ENCODE results near the gene HOXC12. TPM values are rescaled to one million over a fixed set of nuclear protein-coding genes. Genes with fewer than 3 reads are reported as not detected.

The HOXC12 gene
- total and polyA plus RNA-seq, 7 experiments from 2014 or later = not detected

GRCh38 chr12:53928054-53928835, 26.5 kb upstream of the HOXC12 start:
- peak overlapping the region in 3 of 10 donors; percentile 6 to 18 (median 16) for H3K4me3 Mint-ChIP-seq
- ATAC-seq (no peak), DNase-seq (no peak)
- Histone ChIP-seq H3K27ac (ENCODE audit: low read depth, low read length) (no peak overlapping the region), H3K9me3 (ENCODE audit: control insufficient read depth in 2 of 3, low read length in 3 of 3) (no peaks in the 10 kb centered on the region), H3K27me3 (ENCODE audit: control insufficient read depth in 2 of 2, insufficient read depth in 2 of 2, low read length in 2 of 2) (peaks cover 19 to 31% of the 10 kb centered on the region in 2 donors), H3K4me3 (ENCODE audit: low read length) (no peak overlapping the region), H3K36me3 (ENCODE audit: control insufficient read depth in 2 of 3, insufficient read depth in 3 of 3, low read length in 3 of 3) (no peaks in the 10 kb centered on the region), H3K4me1 (ENCODE audit: control insufficient read depth in 2 of 2, insufficient read depth in 2 of 2, low read length in 2 of 2) (no peaks in the 10 kb centered on the region)
- POLR2A ChIA-PET = no interaction called here
- peaks cover 0 to 7% (median 0%) of the 10 kb centered on the region in 5 donors for H3K36me3 Mint-ChIP-seq
- CTCF ChIA-PET = no interaction called here
- H3K4me1 Mint-ChIP-seq = peaks cover 0 to 7% (median 3%) of the 10 kb centered on the region in 7 donors
- H3K27me3 Mint-ChIP-seq = peaks cover 91 to 99% (median 93%) of the 10 kb centered on the region in 5 donors
- intact Hi-C loops (cut with micrococcal nuclease) = loop anchor here in 1 of 2 donors (5.0 kb wide), 1 partner anchor 34 kb away; no protein-coding TSS in a partner anchor
- peak overlapping the region in 1 of 9 donors; percentile 46 for H3K27ac Mint-ChIP-seq
- peaks cover 0 to 30% (median 5%) of the 10 kb centered on the region in 11 donors for H3K9me3 Mint-ChIP-seq

- ChIA-PET POLR2A (interaction anchor here (0.7 kb wide), 1 partner anchor 1336 kb away, joined by 3 read pairs; no protein-coding TSS in a partner anchor), CTCF (no interaction called here)
- H3K27ac ChIP-seq (ENCODE audit: low read depth, low read length) = no peak overlapping the region
- Mint-ChIP-seq H3K27me3 (peaks cover 91 to 100% (median 93%) of the 10 kb centered on the region in 5 donors), H3K9me3 (peaks cover 0 to 30% (median 5%) of the 10 kb centered on the region in 11 donors), H3K27ac (no peak overlapping the region), H3K4me1 (peaks cover 0 to 7% (median 3%) of the 10 kb centered on the region in 7 donors), H3K36me3 (peaks cover 0 to 3% (median 0%) of the 10 kb centered on the region in 5 donors), H3K4me3 (no peak overlapping the region)
- no peaks in the 10 kb centered on the region for H3K4me1 ChIP-seq (ENCODE audit: control insufficient read depth in 2 of 2, insufficient read depth in 2 of 2, low read length in 2 of 2)
- H3K27me3 ChIP-seq (ENCODE audit: control insufficient read depth in 2 of 2, insufficient read depth in 2 of 2, low read length in 2 of 2) = peaks cover 18 to 31% of the 10 kb centered on the region in 2 donors
- no peaks in the 10 kb centered on the region for H3K9me3 ChIP-seq (ENCODE audit: control insufficient read depth in 2 of 3, low read length in 3 of 3)
- intact Hi-C loops (cut with micrococcal nuclease) = loop anchor here in 1 of 2 donors (5.0 kb wide), 1 partner anchor 33 kb away; no protein-coding TSS in a partner anchor
- H3K4me3 ChIP-seq (ENCODE audit: low read length) = no peak overlapping the region
- no peak for ATAC-seq
- no peaks in the 10 kb centered on the region for H3K36me3 ChIP-seq (ENCODE audit: control insufficient read depth in 2 of 3, insufficient read depth in 3 of 3, low read length in 3 of 3)
- no peak for DNase-seq
These were observed 25.2 kb upstream of the HOXC12 start for GRCh38 chr12:53929527-53929926.

- CTCF ChIA-PET = no interaction called here
These were observed 24.0 kb upstream of the HOXC12 start for GRCh38 chr12:53930591-53931255.

GRCh38 chr12:53931844-53932581, 22.7 kb upstream of the HOXC12 start:
- intact Hi-C loops (cut with micrococcal nuclease) = no loop called here
- Histone ChIP-seq H3K4me1 (ENCODE audit: control insufficient read depth in 2 of 2, insufficient read depth in 2 of 2, low read length in 2 of 2) (peaks cover 0 to 3% of the 10 kb centered on the region in 2 donors), H3K27ac (ENCODE audit: low read depth, low read length) (no peak overlapping the region), H3K36me3 (ENCODE audit: control insufficient read depth in 2 of 3, insufficient read depth in 3 of 3, low read length in 3 of 3) (no peaks in the 10 kb centered on the region), H3K27me3 (ENCODE audit: control insufficient read depth in 2 of 2, insufficient read depth in 2 of 2, low read length in 2 of 2) (peaks cover 12 to 28% of the 10 kb centered on the region in 2 donors), H3K4me3 (ENCODE audit: low read length) (no peak overlapping the region), H3K9me3 (ENCODE audit: control insufficient read depth in 2 of 3, low read length in 3 of 3) (no peaks in the 10 kb centered on the region)
- ATAC-seq (no peak), DNase-seq (no peak)
- no peak overlapping the region for H3K4me3 Mint-ChIP-seq
- H3K27me3 Mint-ChIP-seq = peaks cover 92 to 100% (median 95%) of the 10 kb centered on the region in 5 donors
- ChIA-PET POLR2A (no interaction called here), CTCF (no interaction called here)
- H3K4me1 Mint-ChIP-seq = peaks cover 4 to 26% (median 18%) of the 10 kb centered on the region in 7 donors
- peaks cover 0 to 26% (median 5%) of the 10 kb centered on the region in 11 donors for H3K9me3 Mint-ChIP-seq
- H3K36me3 Mint-ChIP-seq = peaks cover 0 to 3% (median 0%) of the 10 kb centered on the region in 5 donors
- H3K27ac Mint-ChIP-seq = no peak overlapping the region

More at GRCh38 chr12:53930591-53931255, 24.0 kb upstream of the HOXC12 start:
- intact Hi-C loops (cut with micrococcal nuclease) = no loop called here
- H3K4me1 Mint-ChIP-seq = peaks cover 4 to 16% (median 8%) of the 10 kb centered on the region in 7 donors
- H3K4me1 ChIP-seq (ENCODE audit: control insufficient read depth in 2 of 2, insufficient read depth in 2 of 2, low read length in 2 of 2) = peaks cover 0 to 3% of the 10 kb centered on the region in 2 donors
- peaks cover 93 to 100% (median 96%) of the 10 kb centered on the region in 5 donors for H3K27me3 Mint-ChIP-seq
- H3K9me3 ChIP-seq (ENCODE audit: control insufficient read depth in 2 of 3, low read length in 3 of 3) = no peaks in the 10 kb centered on the region
- peaks cover 13 to 28% of the 10 kb centered on the region in 2 donors for H3K27me3 ChIP-seq (ENCODE audit: control insufficient read depth in 2 of 2, insufficient read depth in 2 of 2, low read length in 2 of 2)
- POLR2A ChIA-PET = no interaction called here
- DNase-seq (no peak), ATAC-seq (no peak)
- H3K36me3 ChIP-seq (ENCODE audit: control insufficient read depth in 2 of 3, insufficient read depth in 3 of 3, low read length in 3 of 3) = no peaks in the 10 kb centered on the region
- peaks cover 0 to 3% (median 0%) of the 10 kb centered on the region in 5 donors for H3K36me3 Mint-ChIP-seq
- peaks cover 0 to 27% (median 5%) of the 10 kb centered on the region in 11 donors for H3K9me3 Mint-ChIP-seq
- H3K27ac Mint-ChIP-seq = peak overlapping the region in 1 of 9 donors; percentile 13
- H3K4me3 ChIP-seq (ENCODE audit: low read length) = no peak overlapping the region
- no peak overlapping the region for H3K4me3 Mint-ChIP-seq
- H3K27ac ChIP-seq (ENCODE audit: low read depth, low read length) = no peak overlapping the region

- DNase-seq (no peak), ATAC-seq (no peak)
- peaks cover 15 to 30% of the 10 kb centered on the region in 2 donors for H3K27me3 ChIP-seq (ENCODE audit: control insufficient read depth in 2 of 2, insufficient read depth in 2 of 2, low read length in 2 of 2)
- intact Hi-C loops (cut with micrococcal nuclease) = no loop called here
- peaks cover 4 to 31% (median 23%) of the 10 kb centered on the region in 7 donors for H3K4me1 Mint-ChIP-seq
- H3K4me3 Mint-ChIP-seq = no peak overlapping the region
- H3K27ac Mint-ChIP-seq = no peak overlapping the region
- H3K9me3 Mint-ChIP-seq = peaks cover 0 to 29% (median 5%) of the 10 kb centered on the region in 11 donors
- H3K36me3 Mint-ChIP-seq = peaks cover 0 to 1% (median 0%) of the 10 kb centered on the region in 5 donors
- ChIA-PET CTCF (no interaction called here), POLR2A (no interaction called here)
- H3K36me3 ChIP-seq (ENCODE audit: control insufficient read depth in 2 of 3, insufficient read depth in 3 of 3, low read length in 3 of 3) = no peaks in the 10 kb centered on the region
- peaks cover 96 to 100% (median 97%) of the 10 kb centered on the region in 5 donors for H3K27me3 Mint-ChIP-seq
- H3K4me3 ChIP-seq (ENCODE audit: low read length) = no peak overlapping the region
- H3K4me1 ChIP-seq (ENCODE audit: control insufficient read depth in 2 of 2, insufficient read depth in 2 of 2, low read length in 2 of 2) = peaks cover 0 to 3% of the 10 kb centered on the region in 2 donors
- H3K27ac ChIP-seq (ENCODE audit: low read depth, low read length) = no peak overlapping the region
- no peaks in the 10 kb centered on the region for H3K9me3 ChIP-seq (ENCODE audit: control insufficient read depth in 2 of 3, low read length in 3 of 3)
These were observed 21.8 kb upstream of the HOXC12 start for GRCh38 chr12:53932915-53933314.

Measured in naive thymus-derived CD4-positive, alpha-beta T cell (primary cell).